SK-N-SH treated with all-trans-retinoic acid at 6 μM for 48 hours (cell line): Measurements from ENCODE around the gene OLA1.

Source experiments
- ESRRG ChIP-seq: fragments of 250-450 bp; sonication (Bioruptor Pico); IDR thresholded peaks from 2 replicates; pipeline ENCODE4 v1.6.1; 2021; ENCODE audit warnings: mild to moderate bottlenecking
- ISL1 ChIP-seq: fragments of 250-450 bp; sonication (Bioruptor Pico); IDR thresholded peaks from 2 replicates; pipeline ENCODE4 v2.1.2; 2022; ENCODE audit warnings: mild to moderate bottlenecking, moderate library complexity
- PPARA ChIP-seq: fragments of 250-450 bp; sonication (Bioruptor Pico); IDR thresholded peaks from 2 replicates; pipeline ENCODE4 v1.5.0; 2020; ENCODE audit warnings: mild to moderate bottlenecking, borderline replicate concordance
- RARB ChIP-seq: fragments of 250-450 bp; sonication (Bioruptor Pico); IDR thresholded peaks from 2 replicates; pipeline ENCODE4 v1.8.0; 2021; ENCODE audit warnings: mild to moderate bottlenecking, moderate library complexity
- TF ChIP-seq, protein P1 (sequence below): fragments of 250-450 bp; sonication (Bioruptor Pico); IDR thresholded peaks from 2 replicates; pipeline ENCODE4 v1.8.0; 2020; ENCODE audit warnings: mild to moderate bottlenecking, moderate library complexity, borderline replicate concordance
- TF ChIP-seq, protein P2 (sequence below): fragments of 250-450 bp; sonication (Bioruptor Pico); IDR thresholded peaks from 2 replicates; pipeline ENCODE4 v1.5.1; 2020; ENCODE audit warnings: low read depth, mild to moderate bottlenecking, moderate library complexity

DNA sequence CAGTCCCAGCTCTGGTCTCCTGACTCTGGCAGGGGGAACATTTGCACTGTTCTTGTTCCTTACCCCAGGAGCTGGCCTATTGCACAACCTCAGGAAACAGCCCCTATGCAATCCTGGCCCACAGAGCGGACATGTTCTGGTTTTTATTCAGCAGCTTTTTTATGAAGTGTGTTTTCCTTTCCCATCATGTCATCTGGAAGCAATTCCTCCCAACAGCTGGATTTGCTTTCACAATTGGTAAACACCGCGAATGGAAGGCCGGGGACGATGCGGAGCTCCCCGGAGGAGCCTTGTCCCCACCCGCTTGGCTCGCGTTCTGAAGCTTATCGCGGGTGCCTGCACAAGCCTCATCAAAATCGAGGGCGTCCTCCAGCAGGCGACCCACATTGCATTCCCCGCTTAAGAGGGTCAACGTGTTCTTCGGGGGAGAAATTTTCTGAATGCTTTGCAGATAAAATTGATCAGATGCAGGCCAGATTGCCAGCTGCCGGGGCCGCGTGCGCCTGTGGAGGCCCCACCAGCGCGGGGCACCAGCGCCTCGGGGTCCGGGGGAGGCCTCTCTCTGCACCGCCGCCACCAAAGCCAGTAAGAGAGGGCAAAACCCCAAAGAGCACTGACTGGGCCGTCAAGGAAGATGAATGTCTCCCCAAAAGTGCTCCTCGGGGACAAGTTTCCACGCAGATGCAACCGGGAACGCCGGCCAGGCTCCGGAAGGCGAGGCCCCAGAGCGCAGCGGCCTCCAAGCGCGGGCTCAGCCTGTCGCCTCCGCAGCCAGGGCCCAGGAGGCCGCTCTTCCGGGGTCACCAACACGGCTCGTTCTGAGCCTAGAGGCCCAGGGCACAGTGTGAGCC lies 222.8 kb downstream of the OLA1 start:
- TF ChIP-seq RARB (CRISPR knock-in tag) (no peak), ISL1 (CRISPR knock-in tag) (no peak), ESRRG (no peak), PPARA (CRISPR knock-in tag) (no peak)
- TF ChIP-seq, protein P1, sequence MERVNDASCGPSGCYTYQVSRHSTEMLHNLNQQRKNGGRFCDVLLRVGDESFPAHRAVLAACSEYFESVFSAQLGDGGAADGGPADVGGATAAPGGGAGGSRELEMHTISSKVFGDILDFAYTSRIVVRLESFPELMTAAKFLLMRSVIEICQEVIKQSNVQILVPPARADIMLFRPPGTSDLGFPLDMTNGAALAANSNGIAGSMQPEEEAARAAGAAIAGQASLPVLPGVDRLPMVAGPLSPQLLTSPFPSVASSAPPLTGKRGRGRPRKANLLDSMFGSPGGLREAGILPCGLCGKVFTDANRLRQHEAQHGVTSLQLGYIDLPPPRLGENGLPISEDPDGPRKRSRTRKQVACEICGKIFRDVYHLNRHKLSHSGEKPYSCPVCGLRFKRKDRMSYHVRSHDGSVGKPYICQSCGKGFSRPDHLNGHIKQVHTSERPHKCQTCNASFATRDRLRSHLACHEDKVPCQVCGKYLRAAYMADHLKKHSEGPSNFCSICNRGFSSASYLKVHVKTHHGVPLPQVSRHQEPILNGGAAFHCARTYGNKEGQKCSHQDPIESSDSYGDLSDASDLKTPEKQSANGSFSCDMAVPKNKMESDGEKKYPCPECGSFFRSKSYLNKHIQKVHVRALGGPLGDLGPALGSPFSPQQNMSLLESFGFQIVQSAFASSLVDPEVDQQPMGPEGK (CRISPR knock-in tag), result no peak
- TF ChIP-seq, protein P2, sequence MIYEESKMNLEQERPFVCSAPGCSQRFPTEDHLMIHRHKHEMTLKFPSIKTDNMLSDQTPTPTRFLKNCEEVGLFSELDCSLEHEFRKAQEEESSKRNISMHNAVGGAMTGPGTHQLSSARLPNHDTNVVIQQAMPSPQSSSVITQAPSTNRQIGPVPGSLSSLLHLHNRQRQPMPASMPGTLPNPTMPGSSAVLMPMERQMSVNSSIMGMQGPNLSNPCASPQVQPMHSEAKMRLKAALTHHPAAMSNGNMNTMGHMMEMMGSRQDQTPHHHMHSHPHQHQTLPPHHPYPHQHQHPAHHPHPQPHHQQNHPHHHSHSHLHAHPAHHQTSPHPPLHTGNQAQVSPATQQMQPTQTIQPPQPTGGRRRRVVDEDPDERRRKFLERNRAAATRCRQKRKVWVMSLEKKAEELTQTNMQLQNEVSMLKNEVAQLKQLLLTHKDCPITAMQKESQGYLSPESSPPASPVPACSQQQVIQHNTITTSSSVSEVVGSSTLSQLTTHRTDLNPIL (CRISPR knock-in tag), result no peak
